ENCODE results near the gene MED15.

Gene MED15

DNA sequence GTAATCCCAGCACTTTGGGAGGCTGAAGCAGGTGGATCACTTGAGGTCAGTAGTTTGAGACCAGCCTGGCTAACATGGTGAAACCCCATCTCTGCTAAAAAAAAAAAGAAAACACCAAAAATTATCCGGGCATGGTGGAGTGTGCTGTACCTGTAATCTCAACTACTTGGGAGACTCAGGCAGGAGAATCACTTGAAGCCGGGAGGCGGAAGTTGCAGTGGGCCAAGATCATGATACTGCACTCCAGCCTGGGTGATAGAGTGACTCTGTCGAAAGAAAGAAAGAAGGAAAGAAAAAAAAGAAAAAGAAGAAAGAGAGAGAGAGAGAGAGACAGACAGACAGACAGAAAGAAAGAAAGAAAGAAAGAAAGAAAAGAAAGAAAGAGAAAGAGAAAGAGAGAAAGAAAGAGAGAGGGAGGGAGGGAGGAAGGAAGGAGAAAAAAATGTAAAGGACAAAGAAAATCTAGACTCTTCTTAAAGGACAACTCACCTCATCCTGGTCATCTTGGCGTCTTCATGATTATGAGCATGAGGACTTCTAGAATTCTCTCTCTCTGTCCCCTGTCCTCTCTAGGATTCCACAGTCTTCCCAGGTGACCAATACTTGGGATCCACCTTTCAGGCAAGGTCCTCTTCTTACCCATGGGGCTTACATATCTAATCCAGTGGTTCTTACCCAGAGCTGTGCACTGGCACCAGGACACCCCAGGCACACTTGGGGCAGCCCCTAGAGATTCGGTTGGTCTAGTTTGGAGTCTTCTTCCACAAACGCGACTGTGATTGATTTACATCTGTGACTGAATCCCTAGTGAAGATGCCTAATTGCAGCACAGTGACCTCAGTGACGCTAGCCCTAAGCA is 120.9 kb downstream of the MED15 start:
- H4K20me1 ChIP-seq (ENCODE audit: insufficient read depth, low read length): 0 out of 2 replicates have a peak, but pooled peaks cover 2% of the 10 kb centered on the region
- no peak overlapping the region for H3K4me3 ChIP-seq (ENCODE audit: low read depth in 1 of 2, low read length in 2 of 2)
- H3K36me3 ChIP-seq (ENCODE audit: insufficient read depth, low read length): no peaks in the 10 kb centered on the region
- no peak overlapping the region for H3K9ac ChIP-seq (ENCODE audit: low read depth, low read length)
- no peak overlapping the region for H3K27ac ChIP-seq (ENCODE audit: low read length)
- H3K79me2 ChIP-seq (ENCODE audit: insufficient read depth, low read length): no peaks in the 10 kb centered on the region
- ATAC-seq (ENCODE audit: insufficient read depth, low read depth) (no peak), DNase-seq (no peak)
- H3K27me3 ChIP-seq (ENCODE audit: insufficient read depth, low read length, poor library complexity): peaks cover 21% of the 10 kb centered on the region
- H3K9me3 ChIP-seq (ENCODE audit: insufficient read depth, low read length, severe bottlenecking): no peaks in the 10 kb centered on the region
- no peak overlapping the region for H2AFZ ChIP-seq (ENCODE audit: low read depth, low read length)
- no peak overlapping the region for H3K4me2 ChIP-seq (ENCODE audit: insufficient read depth, low read length)
- TF ChIP-seq EZH2 (IDR thresholded peaks at IDR 0.05; ENCODE audit: borderline replicate concordance, low read depth, low read length, severe bottlenecking): no peak
- TF ChIP-seq CTCF (IDR thresholded peaks at IDR 0.05; ENCODE audit: borderline replicate concordance, extremely low read depth, low read length, poor library complexity, severe bottlenecking): no peak
- H3K4me1 ChIP-seq (ENCODE audit: insufficient read depth, low read length): no peaks in the 10 kb centered on the region

DNA sequence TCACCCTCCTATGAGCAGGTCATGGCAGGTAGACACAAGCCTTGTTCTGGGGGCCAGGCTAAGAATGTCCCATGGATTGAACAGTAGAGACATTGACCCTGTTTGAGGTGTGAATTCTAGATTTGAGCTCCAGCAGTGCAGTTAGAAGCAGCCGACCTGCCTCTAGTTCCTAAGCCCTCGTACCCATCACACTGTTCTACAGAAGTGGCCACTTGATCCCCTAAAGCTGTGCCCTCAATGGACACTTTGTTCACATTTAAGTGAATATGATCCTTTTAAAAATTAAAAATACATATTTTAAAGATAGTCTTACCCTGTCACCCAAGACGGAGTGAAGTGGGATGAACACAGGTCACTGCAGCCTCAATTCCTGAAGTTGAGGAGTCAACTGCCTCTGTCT is 122.0 kb downstream of the MED15 start:
- no peak for ATAC-seq (ENCODE audit: insufficient read depth, low read depth)
- H3K79me2 ChIP-seq (ENCODE audit: insufficient read depth, low read length): no peaks in the 10 kb centered on the region
- H3K27me3 ChIP-seq (ENCODE audit: insufficient read depth, low read length, poor library complexity): peaks cover 18% of the 10 kb centered on the region
- DNase-seq: no peak
- 0 out of 2 replicates have a peak, but pooled peaks cover 2% of the 10 kb centered on the region for H4K20me1 ChIP-seq (ENCODE audit: insufficient read depth, low read length)
- H3K27ac ChIP-seq (ENCODE audit: low read length): no peak overlapping the region
- TF ChIP-seq EZH2 (IDR thresholded peaks at IDR 0.05; ENCODE audit: borderline replicate concordance, low read depth, low read length, severe bottlenecking) (no peak), CTCF (IDR thresholded peaks at IDR 0.05; ENCODE audit: borderline replicate concordance, extremely low read depth, low read length, poor library complexity, severe bottlenecking) (no peak)
- H3K9ac ChIP-seq (ENCODE audit: low read depth, low read length): no peak overlapping the region
- no peaks in the 10 kb centered on the region for H3K36me3 ChIP-seq (ENCODE audit: insufficient read depth, low read length)
- H3K9me3 ChIP-seq (ENCODE audit: insufficient read depth, low read length, severe bottlenecking): no peaks in the 10 kb centered on the region
- H2AFZ ChIP-seq (ENCODE audit: low read depth, low read length): no peak overlapping the region
- no peaks in the 10 kb centered on the region for H3K4me1 ChIP-seq (ENCODE audit: insufficient read depth, low read length)
- no peak overlapping the region for H3K4me2 ChIP-seq (ENCODE audit: insufficient read depth, low read length)
- no peak overlapping the region for H3K4me3 ChIP-seq (ENCODE audit: low read depth in 1 of 2, low read length in 2 of 2)

DNA sequence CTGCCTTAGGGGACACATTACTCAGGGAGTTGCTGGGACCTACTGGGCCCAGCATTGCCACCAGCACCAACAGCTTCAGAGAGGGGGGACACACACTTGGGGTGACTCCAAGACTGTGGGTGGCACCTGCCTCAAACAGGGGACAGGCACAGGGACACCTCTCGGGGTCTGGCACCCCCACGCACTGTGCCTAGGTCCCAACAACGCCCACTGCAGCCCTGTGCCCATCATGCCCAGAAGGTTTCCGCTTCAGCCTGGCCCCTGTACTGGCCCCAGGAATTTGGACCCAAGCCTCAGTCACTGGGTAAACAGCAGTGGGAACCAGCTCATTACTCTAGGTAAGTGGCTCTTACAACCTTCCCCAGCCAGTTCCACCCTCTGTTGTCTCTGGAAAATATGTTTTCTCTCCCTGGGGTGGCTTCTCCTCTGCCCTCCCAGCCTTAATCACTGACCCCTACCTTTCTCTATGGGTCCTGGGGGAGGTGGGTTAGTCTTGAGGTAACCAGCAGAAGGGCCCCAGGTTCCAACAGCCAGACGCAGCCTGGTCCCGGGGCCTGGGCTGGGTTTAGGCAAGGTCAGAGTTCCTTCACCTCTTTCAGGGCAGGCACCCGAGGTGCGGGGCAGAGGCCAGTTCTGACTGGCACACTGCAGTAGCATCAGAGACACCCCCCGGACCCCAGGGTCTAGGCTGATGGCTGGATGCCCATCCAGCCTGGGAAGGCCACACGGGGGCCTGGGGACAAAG is 123.6 kb downstream of the MED15 start:
- no peak for DNase-seq
- ATAC-seq (ENCODE audit: insufficient read depth, low read depth): no peak
- H3K27ac ChIP-seq (ENCODE audit: low read length): no peak overlapping the region
- no peak overlapping the region for H3K4me3 ChIP-seq (ENCODE audit: low read depth in 1 of 2, low read length in 2 of 2)
- no peaks in the 10 kb centered on the region for H3K36me3 ChIP-seq (ENCODE audit: insufficient read depth, low read length)
- H3K4me1 ChIP-seq (ENCODE audit: insufficient read depth, low read length): no peaks in the 10 kb centered on the region
- no peak for TF ChIP-seq EZH2 (IDR thresholded peaks at IDR 0.05; ENCODE audit: borderline replicate concordance, low read depth, low read length, severe bottlenecking)
- TF ChIP-seq CTCF (IDR thresholded peaks at IDR 0.05; ENCODE audit: borderline replicate concordance, extremely low read depth, low read length, poor library complexity, severe bottlenecking): no peak
- no peaks in the 10 kb centered on the region for H3K9me3 ChIP-seq (ENCODE audit: insufficient read depth, low read length, severe bottlenecking)
- H4K20me1 ChIP-seq (ENCODE audit: insufficient read depth, low read length): 0 out of 2 replicates have a peak, but pooled peaks cover 5% of the 10 kb centered on the region
- no peak overlapping the region for H3K4me2 ChIP-seq (ENCODE audit: insufficient read depth, low read length)
- peaks cover 17% of the 10 kb centered on the region for H3K27me3 ChIP-seq (ENCODE audit: insufficient read depth, low read length, poor library complexity)
- no peak overlapping the region for H2AFZ ChIP-seq (ENCODE audit: low read depth, low read length)
- no peak overlapping the region for H3K9ac ChIP-seq (ENCODE audit: low read depth, low read length)
- H3K79me2 ChIP-seq (ENCODE audit: insufficient read depth, low read length): no peaks in the 10 kb centered on the region
